NCI-H526 treated with DMSO at 0.1 percent for 48 hours (cell line): ENCODE measurements around the gene ME1.
"Not testable (repeated sequence)": the region's sequence is repeated elsewhere in the genome, so short reads cannot be mapped to it uniquely, and the experiment has no call there.

Experiments
- DNase-seq: peaks from one replicate; lab custom pipeline; 2025; lab: John Stamatoyannopoulos, UW

The ME1 gene

GRCh38 chr6:83352424-83353061 lies 78.3 kb downstream of the ME1 start:
- DNase-seq, result no peak

- DNase-seq, result no peak
Observed at GRCh38 chr6:83343121-83343520, 87.7 kb downstream of the ME1 start.

- DNase-seq, result no peak
Observed at GRCh38 chr6:83341765-83342164, 89.1 kb downstream of the ME1 start.

- DNase-seq, result not testable (repeated sequence)
Observed at GRCh38 chr6:83333916-83334315, 96.9 kb downstream of the ME1 start.

GRCh38 chr6:83333500-83333899 lies 97.4 kb downstream of the ME1 start:
- no peak for DNase-seq

GRCh38 chr6:83314693-83315092 lies 116.2 kb downstream of the ME1 start:
- no peak for DNase-seq

GRCh38 chr6:83313882-83314281 lies 117.0 kb downstream of the ME1 start:
- no peak for DNase-seq

GRCh38 chr6:83311231-83311630 lies 119.6 kb downstream of the ME1 start:
- no peak for DNase-seq

GRCh38 chr6:83310046-83310445 lies 120.8 kb downstream of the ME1 start:
- no peak for DNase-seq

GRCh38 chr6:83309344-83309743 lies 121.5 kb downstream of the ME1 start:
- DNase-seq, result no peak

- no peak for DNase-seq
Observed at GRCh38 chr6:83308833-83309232, 122.0 kb downstream of the ME1 start.

- no peak for DNase-seq
Observed at GRCh38 chr6:83307849-83308248, 123.0 kb downstream of the ME1 start.

- DNase-seq, result no peak
Observed at GRCh38 chr6:83303426-83303825, 127.4 kb downstream of the ME1 start.

- DNase-seq, result no peak
Observed at GRCh38 chr6:83294676-83295075, 136.2 kb downstream of the ME1 start.

- no peak for DNase-seq
Observed at GRCh38 chr6:83292900-83293843, 137.7 kb downstream of the ME1 start.

GRCh38 chr6:83287298-83287697 lies 143.6 kb downstream of the ME1 start:
- DNase-seq, result not testable (repeated sequence)

- DNase-seq, result no peak
Observed at GRCh38 chr6:83285917-83286316, 144.9 kb downstream of the ME1 start.

GRCh38 chr6:83273596-83273995 lies 157.3 kb downstream of the ME1 start:
- no peak for DNase-seq

GRCh38 chr6:83270971-83271719 lies 159.7 kb downstream of the ME1 start:
- DNase-seq, result no peak

GRCh38 chr6:83265384-83265783 lies 165.5 kb downstream of the ME1 start:
- no peak for DNase-seq

- DNase-seq, result no peak
Observed at GRCh38 chr6:83260577-83260976, 170.3 kb downstream of the ME1 start.

- no peak for DNase-seq
Observed at GRCh38 chr6:83258517-83258916, 172.3 kb downstream of the ME1 start.

GRCh38 chr6:83257791-83258190 lies 173.1 kb downstream of the ME1 start:
- no peak for DNase-seq
